ENCODE data around the gene ARMC8.

Gene ARMC8

GRCh38 chr3:138245026-138245425 is 57.9 kb downstream of the ARMC8 start:
- TF ChIP-seq CTCF (IDR thresholded peaks at IDR 0.05; ENCODE audit: extremely low read depth, insufficient read depth, missing control alignments) = no peak
- in situ Hi-C loops (cut with MboI; ENCODE audit: low pct_unique_long_range_greater_than_20kb, low sequenced_read_pairs, unreplicated experiment) = no loop called here

GRCh38 chr3:138249636-138250035 is 62.5 kb downstream of the ARMC8 start:
- no peak for TF ChIP-seq CTCF (IDR thresholded peaks at IDR 0.05; ENCODE audit: extremely low read depth, insufficient read depth, missing control alignments)
- DNase-seq (ENCODE audit: low spot score) = no peak
- in situ Hi-C loops (cut with MboI; ENCODE audit: low pct_unique_long_range_greater_than_20kb, low sequenced_read_pairs, unreplicated experiment) = no loop called here

More at GRCh38 chr3:138245026-138245425, 57.9 kb downstream of the ARMC8 start:
- no peak for DNase-seq (ENCODE audit: low spot score)

- no peak for DNase-seq (ENCODE audit: low spot score)
- no peak for TF ChIP-seq CTCF (IDR thresholded peaks at IDR 0.05; ENCODE audit: extremely low read depth, insufficient read depth, missing control alignments)
- in situ Hi-C loops (cut with MboI; ENCODE audit: low pct_unique_long_range_greater_than_20kb, low sequenced_read_pairs, unreplicated experiment) = no loop called here
These were observed 66.5 kb downstream of the ARMC8 start for GRCh38 chr3:138253609-138254008.

DNA sequence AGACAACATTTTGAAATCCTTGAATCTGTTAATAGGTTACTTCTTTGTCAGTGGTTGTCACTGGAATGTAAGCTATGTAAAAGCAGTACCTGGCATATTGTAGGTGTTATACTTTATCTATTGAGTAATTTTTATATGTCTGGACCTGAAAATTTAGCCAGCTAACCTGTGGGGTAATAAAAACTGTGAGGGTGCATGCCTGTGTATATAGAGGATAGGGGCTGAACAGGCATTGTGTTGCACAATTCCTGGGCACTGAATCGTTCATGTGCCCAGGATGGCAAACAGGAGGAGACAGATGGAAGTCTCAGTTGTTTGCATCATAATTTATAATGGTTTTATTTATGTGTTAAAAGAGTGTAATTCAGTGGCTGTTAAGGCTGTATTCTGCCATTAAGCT is 67.1 kb downstream of the ARMC8 start:
- in situ Hi-C loops (cut with MboI; ENCODE audit: low pct_unique_long_range_greater_than_20kb, low sequenced_read_pairs, unreplicated experiment) = no loop called here
- no peak for DNase-seq (ENCODE audit: low spot score)
- no peak for TF ChIP-seq CTCF (IDR thresholded peaks at IDR 0.05; ENCODE audit: extremely low read depth, insufficient read depth, missing control alignments)

DNA sequence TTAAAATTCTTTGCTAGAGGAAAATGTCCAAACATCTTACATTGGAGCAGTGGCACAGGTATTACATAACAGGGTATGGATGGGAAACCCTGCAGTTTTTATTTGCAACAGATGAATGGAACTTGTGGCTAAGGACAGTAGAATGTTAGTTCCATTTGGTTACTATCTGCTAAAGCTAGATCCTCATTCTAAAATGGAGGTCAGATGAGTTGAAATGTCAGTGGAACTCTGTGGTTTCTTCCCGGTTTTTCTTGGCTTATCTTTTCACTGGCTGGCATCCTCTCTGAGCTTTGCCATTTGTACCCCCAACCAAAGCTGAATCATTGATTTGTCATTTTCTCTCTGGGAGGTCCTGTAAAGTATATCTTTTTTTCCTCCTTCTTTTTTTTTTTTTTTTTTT is 68.9 kb downstream of the ARMC8 start:
- no peak for DNase-seq (ENCODE audit: low spot score)
- in situ Hi-C loops (cut with MboI; ENCODE audit: low pct_unique_long_range_greater_than_20kb, low sequenced_read_pairs, unreplicated experiment) = no loop called here
- TF ChIP-seq CTCF (IDR thresholded peaks at IDR 0.05; ENCODE audit: extremely low read depth, insufficient read depth, missing control alignments) = no peak

DNA sequence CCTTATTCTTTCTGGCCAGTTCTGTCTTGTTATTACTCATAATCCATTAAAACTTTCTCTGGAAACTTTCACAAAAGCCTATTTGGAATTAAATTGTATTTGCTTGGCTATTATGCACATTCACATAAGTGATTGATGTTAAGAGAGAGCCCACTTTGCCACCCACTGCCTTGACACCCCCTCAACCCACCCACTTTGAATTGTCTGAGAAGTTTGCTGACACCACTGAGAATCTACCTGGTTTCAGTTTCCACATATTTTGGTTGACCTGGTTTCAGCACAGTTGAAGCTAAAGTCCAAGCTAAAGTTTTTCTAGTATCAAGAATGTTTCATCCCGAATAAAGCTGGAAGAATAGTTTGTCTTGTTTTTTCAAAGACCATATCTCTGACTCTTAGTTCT is 70.9 kb downstream of the ARMC8 start:
- TF ChIP-seq CTCF (IDR thresholded peaks at IDR 0.05; ENCODE audit: extremely low read depth, insufficient read depth, missing control alignments) = no peak
- DNase-seq (ENCODE audit: low spot score) = no peak
- in situ Hi-C loops (cut with MboI; ENCODE audit: low pct_unique_long_range_greater_than_20kb, low sequenced_read_pairs, unreplicated experiment) = no loop called here

DNA sequence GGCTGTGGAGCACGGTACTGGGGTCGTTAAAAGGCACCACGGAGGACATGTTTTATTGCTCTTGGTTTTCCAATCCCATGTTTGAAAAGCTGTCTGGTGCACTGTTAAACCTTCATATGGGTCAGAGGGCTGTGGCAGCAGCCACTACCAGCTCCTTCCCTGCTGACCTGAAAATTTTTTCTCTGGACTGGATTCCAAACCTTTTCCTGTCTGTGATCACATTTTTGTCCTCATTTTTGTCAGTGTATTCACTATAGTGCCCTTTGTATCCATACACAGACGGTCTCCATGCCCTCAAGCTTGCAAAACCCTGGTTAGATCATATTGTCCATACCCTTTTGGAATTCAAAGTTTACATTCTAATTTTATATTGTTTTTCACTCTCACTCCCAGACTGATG is 72.0 kb downstream of the ARMC8 start:
- TF ChIP-seq CTCF (IDR thresholded peaks at IDR 0.05; ENCODE audit: extremely low read depth, insufficient read depth, missing control alignments) = no peak
- in situ Hi-C loops (cut with MboI; ENCODE audit: low pct_unique_long_range_greater_than_20kb, low sequenced_read_pairs, unreplicated experiment) = no loop called here

More for the DNA sequence above, 72.0 kb downstream of the ARMC8 start:
- no peak for DNase-seq (ENCODE audit: low spot score)
